Measurements from ENCODE around the gene CACNA1G. TPM values are rescaled to one million over a fixed set of nuclear protein-coding genes. Genes with fewer than 3 reads are reported as not detected.

The CACNA1G gene
- polyA plus RNA-seq, 1 donor from 2014 or later: 10.9 TPM

GRCh38 chr17:50645748-50646682, 85.5 kb downstream of the CACNA1G start:
- H3K79me2 ChIP-seq (replicated peaks; ENCODE audit: insufficient read depth, low read length): no peaks in the 10 kb centered on the region
- no peak overlapping the region for H2AFZ ChIP-seq (ENCODE audit: low read depth, low read length)

DNA sequence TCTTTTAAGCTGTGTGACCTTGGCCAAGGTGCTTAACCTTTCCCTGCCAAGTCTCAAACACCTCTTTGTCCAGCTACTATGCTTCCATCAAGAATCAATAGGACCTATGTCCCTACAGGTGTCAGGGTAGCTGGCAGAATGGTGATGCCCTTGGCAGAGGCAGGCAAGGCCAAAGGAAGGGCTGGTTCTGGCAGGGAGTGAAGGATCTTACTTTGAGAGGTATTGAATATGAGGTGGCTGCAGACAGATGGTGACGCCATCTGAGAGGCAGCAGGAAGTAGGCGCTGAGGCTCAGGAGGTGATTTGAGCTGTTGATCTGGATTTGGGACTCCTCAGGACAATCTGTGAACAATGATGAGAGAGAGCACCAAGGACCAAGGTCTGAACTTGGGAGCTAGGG, 86.7 kb downstream of the CACNA1G start:
- H3K27ac ChIP-seq (ENCODE audit: low read length): no peak overlapping the region

More at GRCh38 chr17:50645748-50646682, 85.5 kb downstream of the CACNA1G start:
- H3K9me2 ChIP-seq (ENCODE audit: insufficient read depth, low read length): no peaks in the 10 kb centered on the region
- no peak overlapping the region for H3K9ac ChIP-seq (ENCODE audit: low read length)
- H3K4me3 ChIP-seq (ENCODE audit: low read length): no peak overlapping the region
- no peaks in the 10 kb centered on the region for H3K9me3 ChIP-seq (ENCODE audit: low read length)
- H3F3A ChIP-seq (ENCODE audit: insufficient read depth, low read length, poor library complexity, severe bottlenecking): no peaks in the 10 kb centered on the region
- no peak overlapping the region for H3K4me2 ChIP-seq (ENCODE audit: low read length)
- no peak overlapping the region for H3K27ac ChIP-seq (ENCODE audit: low read length)
- H3K27me3 ChIP-seq (ENCODE audit: insufficient read depth, low read depth, low read length): no peaks in the 10 kb centered on the region
- TF ChIP-seq, protein P1, sequence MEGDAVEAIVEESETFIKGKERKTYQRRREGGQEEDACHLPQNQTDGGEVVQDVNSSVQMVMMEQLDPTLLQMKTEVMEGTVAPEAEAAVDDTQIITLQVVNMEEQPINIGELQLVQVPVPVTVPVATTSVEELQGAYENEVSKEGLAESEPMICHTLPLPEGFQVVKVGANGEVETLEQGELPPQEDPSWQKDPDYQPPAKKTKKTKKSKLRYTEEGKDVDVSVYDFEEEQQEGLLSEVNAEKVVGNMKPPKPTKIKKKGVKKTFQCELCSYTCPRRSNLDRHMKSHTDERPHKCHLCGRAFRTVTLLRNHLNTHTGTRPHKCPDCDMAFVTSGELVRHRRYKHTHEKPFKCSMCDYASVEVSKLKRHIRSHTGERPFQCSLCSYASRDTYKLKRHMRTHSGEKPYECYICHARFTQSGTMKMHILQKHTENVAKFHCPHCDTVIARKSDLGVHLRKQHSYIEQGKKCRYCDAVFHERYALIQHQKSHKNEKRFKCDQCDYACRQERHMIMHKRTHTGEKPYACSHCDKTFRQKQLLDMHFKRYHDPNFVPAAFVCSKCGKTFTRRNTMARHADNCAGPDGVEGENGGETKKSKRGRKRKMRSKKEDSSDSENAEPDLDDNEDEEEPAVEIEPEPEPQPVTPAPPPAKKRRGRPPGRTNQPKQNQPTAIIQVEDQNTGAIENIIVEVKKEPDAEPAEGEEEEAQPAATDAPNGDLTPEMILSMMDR (IDR thresholded peaks at IDR 0.05; ENCODE audit: poor library complexity, severe bottlenecking): no peak
- no peak for TF ChIP-seq TAF1 (IDR thresholded peaks at IDR 0.05; ENCODE audit: low read depth)
- no peak for TF ChIP-seq POLR2AphosphoS5 (IDR thresholded peaks at IDR 0.05)
- TF ChIP-seq MXI1 (conservative IDR thresholded peaks at IDR 0.05; ENCODE audit: poor library complexity, severe bottlenecking): no peak
- no peak for TF ChIP-seq SMC3 (conservative IDR thresholded peaks at IDR 0.05; ENCODE audit: poor library complexity)
- no peak for TF ChIP-seq EP300 (conservative IDR thresholded peaks at IDR 0.05; ENCODE audit: poor library complexity, severe bottlenecking)
- TF ChIP-seq EZH2 (IDR thresholded peaks at IDR 0.05; ENCODE audit: borderline replicate concordance, insufficient read depth, low read length, poor library complexity, severe bottlenecking): no peak
- TF ChIP-seq RAD21 (conservative IDR thresholded peaks at IDR 0.05): no peak
- TF ChIP-seq, protein P2, sequence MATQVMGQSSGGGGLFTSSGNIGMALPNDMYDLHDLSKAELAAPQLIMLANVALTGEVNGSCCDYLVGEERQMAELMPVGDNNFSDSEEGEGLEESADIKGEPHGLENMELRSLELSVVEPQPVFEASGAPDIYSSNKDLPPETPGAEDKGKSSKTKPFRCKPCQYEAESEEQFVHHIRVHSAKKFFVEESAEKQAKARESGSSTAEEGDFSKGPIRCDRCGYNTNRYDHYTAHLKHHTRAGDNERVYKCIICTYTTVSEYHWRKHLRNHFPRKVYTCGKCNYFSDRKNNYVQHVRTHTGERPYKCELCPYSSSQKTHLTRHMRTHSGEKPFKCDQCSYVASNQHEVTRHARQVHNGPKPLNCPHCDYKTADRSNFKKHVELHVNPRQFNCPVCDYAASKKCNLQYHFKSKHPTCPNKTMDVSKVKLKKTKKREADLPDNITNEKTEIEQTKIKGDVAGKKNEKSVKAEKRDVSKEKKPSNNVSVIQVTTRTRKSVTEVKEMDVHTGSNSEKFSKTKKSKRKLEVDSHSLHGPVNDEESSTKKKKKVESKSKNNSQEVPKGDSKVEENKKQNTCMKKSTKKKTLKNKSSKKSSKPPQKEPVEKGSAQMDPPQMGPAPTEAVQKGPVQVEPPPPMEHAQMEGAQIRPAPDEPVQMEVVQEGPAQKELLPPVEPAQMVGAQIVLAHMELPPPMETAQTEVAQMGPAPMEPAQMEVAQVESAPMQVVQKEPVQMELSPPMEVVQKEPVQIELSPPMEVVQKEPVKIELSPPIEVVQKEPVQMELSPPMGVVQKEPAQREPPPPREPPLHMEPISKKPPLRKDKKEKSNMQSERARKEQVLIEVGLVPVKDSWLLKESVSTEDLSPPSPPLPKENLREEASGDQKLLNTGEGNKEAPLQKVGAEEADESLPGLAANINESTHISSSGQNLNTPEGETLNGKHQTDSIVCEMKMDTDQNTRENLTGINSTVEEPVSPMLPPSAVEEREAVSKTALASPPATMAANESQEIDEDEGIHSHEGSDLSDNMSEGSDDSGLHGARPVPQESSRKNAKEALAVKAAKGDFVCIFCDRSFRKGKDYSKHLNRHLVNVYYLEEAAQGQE (IDR thresholded peaks at IDR 0.05; ENCODE audit: borderline replicate concordance): no peak
- no peaks in the 10 kb centered on the region for H4K20me1 ChIP-seq (ENCODE audit: insufficient read depth)
- H3K36me3 ChIP-seq (ENCODE audit: insufficient read depth, low read length): no peaks in the 10 kb centered on the region

More for the DNA sequence above, 86.7 kb downstream of the CACNA1G start:
- no peaks in the 10 kb centered on the region for H3F3A ChIP-seq (ENCODE audit: insufficient read depth, low read length, poor library complexity, severe bottlenecking)
- H4K20me1 ChIP-seq (ENCODE audit: insufficient read depth): no peaks in the 10 kb centered on the region
- no peak overlapping the region for H3K9ac ChIP-seq (ENCODE audit: low read length)
- H3K4me3 ChIP-seq (ENCODE audit: low read length): no peak overlapping the region
- no peaks in the 10 kb centered on the region for H3K79me2 ChIP-seq (replicated peaks; ENCODE audit: insufficient read depth, low read length)
- H3K27me3 ChIP-seq (ENCODE audit: insufficient read depth, low read depth, low read length): no peaks in the 10 kb centered on the region
- H2AFZ ChIP-seq (ENCODE audit: low read depth, low read length): no peak overlapping the region
- H3K36me3 ChIP-seq (ENCODE audit: insufficient read depth, low read length): no peaks in the 10 kb centered on the region
- H3K9me3 ChIP-seq (ENCODE audit: low read length): no peaks in the 10 kb centered on the region
- H3K9me2 ChIP-seq (ENCODE audit: insufficient read depth, low read length): no peaks in the 10 kb centered on the region
- H3K4me2 ChIP-seq (ENCODE audit: low read length): no peak overlapping the region
- TF ChIP-seq POLR2AphosphoS5 (IDR thresholded peaks at IDR 0.05): no peak
- TF ChIP-seq MXI1 (conservative IDR thresholded peaks at IDR 0.05; ENCODE audit: poor library complexity, severe bottlenecking): no peak
- no peak for TF ChIP-seq RAD21 (conservative IDR thresholded peaks at IDR 0.05)
- TF ChIP-seq SMC3 (conservative IDR thresholded peaks at IDR 0.05; ENCODE audit: poor library complexity): no peak
- TF ChIP-seq TAF1 (IDR thresholded peaks at IDR 0.05; ENCODE audit: low read depth): no peak
- TF ChIP-seq EP300 (conservative IDR thresholded peaks at IDR 0.05; ENCODE audit: poor library complexity, severe bottlenecking): no peak
- TF ChIP-seq EZH2 (IDR thresholded peaks at IDR 0.05; ENCODE audit: borderline replicate concordance, insufficient read depth, low read length, poor library complexity, severe bottlenecking): no peak
- TF ChIP-seq, protein P2 (IDR thresholded peaks at IDR 0.05; ENCODE audit: borderline replicate concordance): no peak
- TF ChIP-seq, protein P1 (IDR thresholded peaks at IDR 0.05; ENCODE audit: poor library complexity, severe bottlenecking): no peak

All from neural cell (in vitro differentiated cells).